H1 (cell line): ENCODE results near the gene NOP9. TPM values are rescaled to one million over a fixed set of nuclear protein-coding genes. Genes with fewer than 3 reads are reported as not detected.

ENCODE experiments used
- CTCF ChIA-PET: fragments of 300-600 bp; sonication (Branson Sonifier 250); formaldehyde crosslinking; loops from one replicate; lab custom pipeline; 2021; ENCODE audit not compliant: partially characterized antibody; lab: Charles Lee
- POLR2A ChIA-PET: fragments of 300-600 bp; sonication (Branson Sonifier 250); formaldehyde crosslinking; loops from one replicate; lab custom pipeline; 2021; ENCODE audit warnings: inconsistent platforms; ENCODE audit not compliant: partially characterized antibody; lab: Charles Lee
- DNase-seq, 2 experiments: peaks; one replicate each; pipeline versions ENCODE4 v3.0.0 to v3.0.0-alpha.2; 2010 to 2022; ENCODE audit warnings: low spot score in 2 of 2, low read depth in 1 of 2, mixed read lengths in 1 of 2
- FAIRE-seq: peaks from 2 replicates; lab custom pipeline; 2011; peaks lifted over from hg19 to GRCh38; lab: Jason Lieb, UNC
- H2AFZ ChIP-seq: 2 replicates; pipeline ENCODE4 v1.8.1; 2012; ENCODE audit warnings: low read length, inconsistent platforms
- H2AK5ac ChIP-seq: 2 replicates; pipeline ENCODE4 v1.6.1; 2013; ENCODE audit warnings: low read depth, low read length
- H2BK120ac ChIP-seq: replicated peaks from 2 replicates; pipeline ENCODE3; 2013; ENCODE audit warnings: low read depth, low read length, inconsistent platforms
- H2BK12ac ChIP-seq: 2 replicates; pipeline ENCODE4 v1.6.1; 2013; ENCODE audit warnings: low read depth, low read length
- H2BK15ac ChIP-seq: 2 replicates; pipeline ENCODE4 v1.6.1; 2013; ENCODE audit warnings: low read length
- H2BK20ac ChIP-seq: 2 replicates; pipeline ENCODE4 v1.6.1; 2013; ENCODE audit warnings: low read length
- H2BK5ac ChIP-seq: 2 replicates; pipeline ENCODE4 v1.6.1; 2013; ENCODE audit warnings: low read depth, low read length
- H3K14ac ChIP-seq: 2 replicates; pipeline ENCODE4 v1.6.1; 2013; ENCODE audit warnings: inconsistent platforms; ENCODE audit not compliant: insufficient read length
- H3K18ac ChIP-seq: 2 replicates; pipeline ENCODE4 v1.6.1; 2013; ENCODE audit warnings: low read length; ENCODE audit errors: extremely low read depth
- H3K23ac ChIP-seq: 2 replicates; pipeline ENCODE4 v1.6.1; 2013; ENCODE audit warnings: inconsistent platforms; ENCODE audit not compliant: insufficient read length
- H3K23me2 ChIP-seq: 2 replicates; pipeline ENCODE4 v1.6.1; 2013; ENCODE audit warnings: low read depth, low read length
- H3K27ac ChIP-seq: 2 replicates; pipeline ENCODE4 v1.6.1; 2011; ENCODE audit warnings: low read depth, low read length, inconsistent platforms
- H3K27me3 ChIP-seq, 4 experiments: replicated peaks in 1 of 4; 1 replicate in 1 of 4; 2 replicates in 3 of 4; pipeline versions ENCODE4 v1.6.1 to v1.8.1; 2011 to 2013; ENCODE audit warnings: low read length in 3 of 4, mild to moderate bottlenecking in 3 of 4, inconsistent platforms in 2 of 4, mixed read lengths in 2 of 4, moderate library complexity in 1 of 4; ENCODE audit not compliant: control insufficient read depth in 3 of 4, insufficient read depth in 3 of 4; ENCODE audit errors: extremely low read depth in 1 of 4
- H3K36me3 ChIP-seq, 4 experiments: 2 replicates each; pipeline versions ENCODE4 v1.6.1 to v1.8.1; 2011 to 2013; ENCODE audit warnings: mild to moderate bottlenecking in 4 of 4, low read length in 3 of 4, moderate library complexity in 2 of 4, control low read depth in 1 of 4, inconsistent platforms in 1 of 4; ENCODE audit not compliant: insufficient read depth in 4 of 4, control insufficient read depth in 2 of 4
- H3K4ac ChIP-seq: replicated peaks from 2 replicates; pipeline ENCODE3; 2013; ENCODE audit warnings: low read length, low read depth, mixed read lengths, inconsistent platforms; ENCODE audit not compliant: insufficient read length
- H3K4me1 ChIP-seq, 4 experiments: replicated peaks in 1 of 4; 1 replicate in 1 of 4; 2 replicates in 3 of 4; pipeline versions ENCODE4 v1.6.1 to v1.8.1; 2011 to 2013; ENCODE audit warnings: low read length in 3 of 4, inconsistent platforms in 2 of 4, mixed read lengths in 1 of 4; ENCODE audit not compliant: insufficient read depth in 4 of 4, control insufficient read depth in 3 of 4
- H3K4me2 ChIP-seq, 2 experiments: 2 replicates each; pipeline versions ENCODE4 v1.6.1 to v1.8.1; 2011 to 2013; ENCODE audit warnings: low read depth in 2 of 2, low read length in 2 of 2, control low read depth in 1 of 2, inconsistent platforms in 1 of 2, mild to moderate bottlenecking in 1 of 2; ENCODE audit not compliant: insufficient read depth in 1 of 2
- H3K4me3 ChIP-seq, 4 experiments: fragments of 200-600, 300-600 bp in 1 of 4; sonication (generic), shearing (Covaris generic), sonication (Bioruptor Twin) in 1 of 4; 2 replicates each; pipeline versions ENCODE4 v1.5.1 to v1.8.1; 2011 to 2016; ENCODE audit warnings: low read length in 4 of 4, low read depth in 3 of 4, control low read depth in 2 of 4, inconsistent platforms in 2 of 4, mild to moderate bottlenecking in 2 of 4, mixed read lengths in 1 of 4, moderate library complexity in 1 of 4; ENCODE audit not compliant: insufficient read depth in 2 of 4; ENCODE audit errors: extremely low read depth in 1 of 4
- H3K56ac ChIP-seq: replicated peaks from 2 replicates; pipeline ENCODE3; 2013; ENCODE audit warnings: low read depth, mild to moderate bottlenecking, mixed read lengths, low read length, inconsistent platforms; ENCODE audit not compliant: insufficient read length
- H3K79me1 ChIP-seq: 2 replicates; pipeline ENCODE4 v1.6.1; 2013; ENCODE audit warnings: low read depth, low read length, control low read depth
- H3K79me2 ChIP-seq, 2 experiments: 2 replicates each; pipeline versions ENCODE4 v1.6.1 to v1.8.1; 2012 to 2013; ENCODE audit warnings: low read length in 2 of 2, mild to moderate bottlenecking in 2 of 2, inconsistent platforms in 1 of 2; ENCODE audit not compliant: insufficient read depth in 2 of 2, control insufficient read depth in 1 of 2
- H3K9ac ChIP-seq, 4 experiments: replicated peaks in 1 of 4; 1 replicate in 1 of 4; 2 replicates in 3 of 4; pipeline versions ENCODE4 v1.6.1 to v1.8.1; 2011 to 2013; ENCODE audit warnings: low read depth in 3 of 4, low read length in 3 of 4, control low read depth in 2 of 4, mild to moderate bottlenecking in 2 of 4, moderate library complexity in 2 of 4, inconsistent platforms in 1 of 4; ENCODE audit errors: extremely low read depth in 1 of 4
- H3K9me3 ChIP-seq, 2 experiments: 2 replicates each; pipeline versions ENCODE4 v1.6.1 to v1.8.1; 2012 to 2013; ENCODE audit warnings: mild to moderate bottlenecking in 2 of 2, moderate library complexity in 2 of 2, control low read depth in 1 of 2, inconsistent platforms in 1 of 2, low read depth in 1 of 2, low read length in 1 of 2, mixed read lengths in 1 of 2; ENCODE audit not compliant: insufficient read depth in 2 of 2
- H4K20me1 ChIP-seq, 2 experiments: replicated peaks in 1 of 2; 2 replicates each; pipeline versions ENCODE3 to v1.8.1; 2011 to 2013; ENCODE audit warnings: inconsistent platforms in 2 of 2, low read length in 2 of 2, mild to moderate bottlenecking in 1 of 2; ENCODE audit not compliant: insufficient read depth in 2 of 2, control insufficient read depth in 1 of 2
- H4K5ac ChIP-seq: 2 replicates; pipeline ENCODE4 v1.6.1; 2013; ENCODE audit warnings: low read length, low read depth, mixed read lengths, inconsistent platforms; ENCODE audit not compliant: insufficient read length
- H4K8ac ChIP-seq: 2 replicates; pipeline ENCODE4 v1.8.0; 2013; ENCODE audit warnings: mild to moderate bottlenecking, moderate library complexity, low read length, inconsistent platforms; ENCODE audit not compliant: insufficient read depth; ENCODE audit errors: extremely low read depth
- H4K91ac ChIP-seq: replicated peaks from 2 replicates; pipeline ENCODE3; 2013; ENCODE audit warnings: low read length, mixed read lengths, inconsistent platforms; ENCODE audit not compliant: insufficient read length
- EGR1 ChIP-seq: IDR thresholded peaks from 2 replicates; pipeline ENCODE4 v1.6.1; 2011; ENCODE audit warnings: low read depth, low read length, borderline replicate concordance
- MAFK ChIP-seq: IDR thresholded peaks from 2 replicates; pipeline ENCODE4 v1.6.1; 2012; ENCODE audit warnings: low read depth, mild to moderate bottlenecking, improper control_type of control experiment, low read length
- RBBP5 ChIP-seq: IDR thresholded peaks from 2 replicates; pipeline ENCODE4 v1.7.1; 2012; ENCODE audit warnings: low read depth, mild to moderate bottlenecking, inconsistent platforms, low read length, moderate library complexity, borderline replicate concordance
- SP4 ChIP-seq: IDR thresholded peaks from 2 replicates; pipeline ENCODE4 v1.6.1; 2012; ENCODE audit warnings: low read length, inconsistent platforms
- ZNF274 ChIP-seq: IDR thresholded peaks from 2 replicates; pipeline ENCODE4 v1.7.0; 2012; ENCODE audit warnings: low read length, borderline replicate concordance; ENCODE audit errors: extremely low read depth
- WGBS, 2 experiments: shearing (Covaris generic) in 1 of 2; methylation state at CpG; one replicate each; pipeline versions ENCODE4 v1.1.6 to v1.1.7; 2013 to 2015; ENCODE audit warnings: low lambda C conversion rate in 2 of 2, mixed read lengths in 2 of 2, inconsistent platforms in 1 of 2, low coverage in 1 of 2, missing lambda C conversion rate in 1 of 2; ENCODE audit not compliant: insufficient replicate concordance in 2 of 2, insufficient coverage in 1 of 2, insufficient read length in 1 of 2; ENCODE audit errors: extremely low coverage in 1 of 2, missing lambda C conversion rate in 1 of 2; 5-methylcytosine and 5-hydroxymethylcytosine counted together
- polyA plus RNA-seq, 7 experiments: library from polyadenylated mRNA; depleted of rRNA in 3 of 7; stranded (reverse) in 5 of 7; unstranded in 2 of 7; fragments of >200 nt in 5 of 7; fragments of 200-250 nt in 2 of 7; gene quantifications; 1 replicate in 5 of 7; 2 replicates in 1 of 7; 4 replicates in 1 of 7; pipeline versions ENCODE4 v1.2.1 to v1.2.3, GENCODE V29; 2011 to 2013; ENCODE audit warnings: missing spikeins in 2 of 7, mixed read lengths in 2 of 7
- total RNA-seq: library from RNA; stranded (reverse); fragmentation: NEBNext Ultra II Directional; extraction: Animal tissue kit (Norgen Biotek cat#: 25700); gene quantifications from 2 replicates; pipeline ENCODE4 v1.2.1, GENCODE V29; 2021
- TF ChIP-seq, protein P1 (sequence below), 3 experiments: IDR thresholded peaks; 1 replicate in 2 of 3; 2 replicates in 1 of 3; pipeline versions ENCODE4 v1.5.1 to v1.6.1; 2011; ENCODE audit warnings: low read length in 3 of 3, mild to moderate bottlenecking in 3 of 3, inconsistent platforms in 2 of 3, low read depth in 1 of 3, moderate library complexity in 1 of 3; ENCODE audit not compliant: insufficient read depth in 1 of 3; ENCODE audit errors: control extremely low read depth in 1 of 3
- TF ChIP-seq, protein P2 (sequence below): IDR thresholded peaks from 2 replicates; pipeline ENCODE4 v1.6.1; 2012; ENCODE audit warnings: inconsistent platforms
- TF ChIP-seq, protein P3 (sequence below): IDR thresholded peaks from 2 replicates; pipeline ENCODE4 v1.6.1; 2011; ENCODE audit warnings: low read length, improper control_type of control experiment

The NOP9 gene
- total and polyA plus RNA-seq, 2 of the 8 experiments (the other 6 are each of a cell fraction or from before 2014, with no cell fraction given), result 17.8 to 34.8 TPM

DNA sequence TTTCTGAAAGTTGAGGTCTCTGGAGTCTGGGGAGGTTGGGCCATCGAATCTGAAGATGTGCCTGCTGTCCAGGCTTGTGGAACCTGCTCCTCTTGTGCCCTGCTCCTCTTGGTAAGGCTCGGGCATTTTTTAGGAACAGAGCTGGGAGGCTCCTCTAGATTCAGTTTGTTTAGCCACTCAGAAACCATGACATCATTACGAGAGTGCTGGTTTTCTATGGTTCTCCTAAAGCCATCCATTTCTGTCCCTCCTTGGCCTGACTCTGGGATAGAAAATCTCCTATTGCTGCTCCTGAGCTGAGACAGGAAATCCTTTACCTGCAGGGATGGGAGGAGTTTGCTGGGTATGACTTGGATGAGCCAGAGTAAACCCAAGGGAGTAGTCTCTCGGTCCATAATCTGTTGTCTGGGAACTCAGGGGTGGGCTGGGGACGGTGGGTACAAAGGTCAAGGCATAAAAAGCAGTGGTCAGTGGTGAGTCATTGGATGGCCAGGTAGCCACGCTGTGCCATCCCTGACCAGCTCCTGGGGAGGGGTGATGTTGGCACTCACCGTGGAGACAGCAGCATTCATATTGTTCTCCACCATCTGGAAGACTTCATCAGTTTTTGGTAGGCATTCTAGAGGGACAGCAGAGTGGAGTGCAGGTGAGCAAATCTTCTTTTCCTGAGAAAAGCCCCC, 37.6 kb downstream of the NOP9 start:
- Histone ChIP-seq H2BK15ac (no peak overlapping the region), H3K27me3 (peaks cover 69 to 96% (median 91%) of the 10 kb centered on the region in 4 experiments)
- FAIRE-seq, result no peak
- TF ChIP-seq, protein P1, sequence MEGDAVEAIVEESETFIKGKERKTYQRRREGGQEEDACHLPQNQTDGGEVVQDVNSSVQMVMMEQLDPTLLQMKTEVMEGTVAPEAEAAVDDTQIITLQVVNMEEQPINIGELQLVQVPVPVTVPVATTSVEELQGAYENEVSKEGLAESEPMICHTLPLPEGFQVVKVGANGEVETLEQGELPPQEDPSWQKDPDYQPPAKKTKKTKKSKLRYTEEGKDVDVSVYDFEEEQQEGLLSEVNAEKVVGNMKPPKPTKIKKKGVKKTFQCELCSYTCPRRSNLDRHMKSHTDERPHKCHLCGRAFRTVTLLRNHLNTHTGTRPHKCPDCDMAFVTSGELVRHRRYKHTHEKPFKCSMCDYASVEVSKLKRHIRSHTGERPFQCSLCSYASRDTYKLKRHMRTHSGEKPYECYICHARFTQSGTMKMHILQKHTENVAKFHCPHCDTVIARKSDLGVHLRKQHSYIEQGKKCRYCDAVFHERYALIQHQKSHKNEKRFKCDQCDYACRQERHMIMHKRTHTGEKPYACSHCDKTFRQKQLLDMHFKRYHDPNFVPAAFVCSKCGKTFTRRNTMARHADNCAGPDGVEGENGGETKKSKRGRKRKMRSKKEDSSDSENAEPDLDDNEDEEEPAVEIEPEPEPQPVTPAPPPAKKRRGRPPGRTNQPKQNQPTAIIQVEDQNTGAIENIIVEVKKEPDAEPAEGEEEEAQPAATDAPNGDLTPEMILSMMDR (IDR thresholded peaks at IDR 0.05; ENCODE audit: control extremely low read depth in 1 of 3, insufficient read depth in 1 of 3, low read depth in 1 of 3, low read length in 3 of 3), result no peak
- no peak for TF ChIP-seq RBBP5
- no peak for TF ChIP-seq EGR1
- TF ChIP-seq, protein P2, sequence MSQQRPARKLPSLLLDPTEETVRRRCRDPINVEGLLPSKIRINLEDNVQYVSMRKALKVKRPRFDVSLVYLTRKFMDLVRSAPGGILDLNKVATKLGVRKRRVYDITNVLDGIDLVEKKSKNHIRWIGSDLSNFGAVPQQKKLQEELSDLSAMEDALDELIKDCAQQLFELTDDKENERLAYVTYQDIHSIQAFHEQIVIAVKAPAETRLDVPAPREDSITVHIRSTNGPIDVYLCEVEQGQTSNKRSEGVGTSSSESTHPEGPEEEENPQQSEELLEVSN, result no peak
- TF ChIP-seq SP4, result no peak
- no peak for TF ChIP-seq ZNF274
- TF ChIP-seq, protein P3, sequence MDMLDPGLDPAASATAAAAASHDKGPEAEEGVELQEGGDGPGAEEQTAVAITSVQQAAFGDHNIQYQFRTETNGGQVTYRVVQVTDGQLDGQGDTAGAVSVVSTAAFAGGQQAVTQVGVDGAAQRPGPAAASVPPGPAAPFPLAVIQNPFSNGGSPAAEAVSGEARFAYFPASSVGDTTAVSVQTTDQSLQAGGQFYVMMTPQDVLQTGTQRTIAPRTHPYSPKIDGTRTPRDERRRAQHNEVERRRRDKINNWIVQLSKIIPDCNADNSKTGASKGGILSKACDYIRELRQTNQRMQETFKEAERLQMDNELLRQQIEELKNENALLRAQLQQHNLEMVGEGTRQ, result no peak
- TF ChIP-seq MAFK, result no peak

More for the DNA sequence above, 37.6 kb downstream of the NOP9 start:
- WGBS, 2 experiments, result 80% methylated on average over 6 of the region's 7 CpGs; no CpG with 5 or more reads in 1 of the 2 experiments
- peaks cover 0 to 20% (median 7%) of the 10 kb centered on the region in 4 experiments; a peak in 5 of 7 replicates for H3K4me1 ChIP-seq
- H3K9ac ChIP-seq, result no peak overlapping the region
- H4K5ac ChIP-seq, result no peak overlapping the region
- no peak overlapping the region for H2BK5ac ChIP-seq
- H3K23ac ChIP-seq, result no peak overlapping the region
- CTCF ChIA-PET, result interaction anchor here (0.8 to 27.8 kb wide), 10 partner anchors 8 to 90 kb away, joined by 3 to 664 read pairs (median 5); partner anchors contain the start of genes CBLN3, KHNYN and NFATC4
- H3K79me1 ChIP-seq, result no peaks in the 10 kb centered on the region
- no peak overlapping the region for H2BK12ac ChIP-seq
- peaks cover 0 to 2% of the 10 kb centered on the region in 2 experiments for H4K20me1 ChIP-seq
- H3K9me3 ChIP-seq, result no peaks in the 10 kb centered on the region
- no peak overlapping the region for H3K4me3 ChIP-seq
- no peaks in the 10 kb centered on the region for H3K36me3 ChIP-seq
- H2BK20ac ChIP-seq, result no peak overlapping the region
- H3K14ac ChIP-seq, result no peak overlapping the region
- no peak overlapping the region for H3K27ac ChIP-seq
- no peak overlapping the region; the same call in 1 of the 2 replicates for H2AK5ac ChIP-seq
- H2BK120ac ChIP-seq, result no peak overlapping the region
- no peak overlapping the region for H3K18ac ChIP-seq
- no peak overlapping the region for H2AFZ ChIP-seq
- H4K91ac ChIP-seq, result no peak overlapping the region
- no peaks in the 10 kb centered on the region for H3K79me2 ChIP-seq
- H4K8ac ChIP-seq, result no peak overlapping the region
- H3K4me2 ChIP-seq, result no peak overlapping the region
- H3K23me2 ChIP-seq, result peaks cover 26% of the 10 kb centered on the region
- H3K56ac ChIP-seq, result no peak overlapping the region
- DNase-seq, result no peak
- H3K4ac ChIP-seq, result no peak overlapping the region
- POLR2A ChIA-PET, result no interaction called here
